Stimulated activated CD8-positive, alpha-beta memory T cell treated with anti-CD3 and anti-CD28 coated beads, Interleukin-15, amount 100 ng/mL, for 48 hours (primary cell): ENCODE data around the gene CEP57L1.
"Not testable (repeated sequence)": the region's sequence is repeated elsewhere in the genome, so short reads cannot be mapped to it uniquely, and the experiment has no call there.

Experiments used
- DNase-seq, 2 donors: peaks; one replicate each; pipeline ENCODE4 v3.0.0-alpha.2; 2020; ENCODE audit warnings: low read depth in 2 of 2

CEP57L1 gene

GRCh38 chr6:109105681-109106080 lies 10.4 kb downstream of the CEP57L1 start:
- no peak for DNase-seq

- DNase-seq, result not testable (repeated sequence)
Observed at GRCh38 chr6:109109663-109110062, 14.4 kb downstream of the CEP57L1 start.

- not testable (repeated sequence) for DNase-seq
Observed at GRCh38 chr6:109112663-109113062, 17.4 kb downstream of the CEP57L1 start.

DNA sequence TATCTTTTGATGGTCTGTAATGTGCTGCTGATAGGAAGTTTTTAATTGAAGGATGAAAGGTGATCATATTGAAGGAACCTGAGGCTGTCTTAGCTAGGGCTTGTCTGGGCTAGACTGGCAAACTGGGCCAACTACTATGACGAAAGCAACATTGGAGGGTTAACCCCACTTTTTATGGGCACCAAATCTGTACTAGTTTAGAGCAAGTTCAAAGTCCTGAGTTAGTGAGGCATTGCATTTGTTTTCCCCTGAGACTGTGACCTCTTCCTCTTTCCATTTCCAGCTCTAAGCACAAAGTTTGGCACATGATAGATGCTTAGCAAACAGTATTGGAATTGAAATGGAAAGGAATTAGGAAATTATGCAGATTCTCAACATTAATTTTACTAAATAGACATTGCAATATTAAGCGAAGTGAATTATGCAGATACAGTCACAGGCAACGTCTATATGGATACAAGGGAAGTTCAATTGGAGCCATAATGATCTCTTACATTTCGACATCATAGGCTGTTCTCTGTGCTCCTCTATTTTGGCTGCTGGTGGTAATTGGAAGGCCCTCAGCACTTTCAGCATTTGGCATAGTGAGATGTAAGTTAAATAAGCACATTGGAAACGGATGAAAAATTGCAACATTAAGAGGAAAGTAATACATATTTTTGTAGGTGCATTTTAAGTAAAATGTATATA lies 22.2 kb downstream of the CEP57L1 start:
- no peak for DNase-seq

- DNase-seq, result no peak
Observed at GRCh38 chr6:109118337-109118736, 23.0 kb downstream of the CEP57L1 start.

DNA sequence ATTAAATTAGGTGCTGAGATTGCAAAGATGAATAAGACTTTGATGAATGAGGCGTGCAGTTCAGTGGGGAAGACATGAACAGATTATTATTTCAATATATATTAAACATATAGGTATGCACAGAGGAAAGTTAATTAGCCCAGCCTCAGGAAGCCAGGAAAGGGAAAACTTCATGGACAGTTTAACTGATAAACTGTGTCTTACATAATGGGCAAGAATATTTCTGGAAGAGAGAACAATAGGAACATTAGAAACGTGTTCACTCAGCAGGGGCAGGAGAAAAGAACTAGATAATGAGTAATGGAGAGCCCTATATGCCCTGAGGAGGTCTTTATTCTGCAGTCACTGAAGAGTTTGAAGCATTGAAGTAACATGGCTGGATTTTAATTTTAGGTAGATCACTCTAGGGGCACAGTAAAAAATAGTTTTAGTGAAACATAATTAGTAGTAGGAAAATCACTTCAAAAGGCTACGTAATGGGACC lies 23.6 kb downstream of the CEP57L1 start:
- no peak for DNase-seq

DNA sequence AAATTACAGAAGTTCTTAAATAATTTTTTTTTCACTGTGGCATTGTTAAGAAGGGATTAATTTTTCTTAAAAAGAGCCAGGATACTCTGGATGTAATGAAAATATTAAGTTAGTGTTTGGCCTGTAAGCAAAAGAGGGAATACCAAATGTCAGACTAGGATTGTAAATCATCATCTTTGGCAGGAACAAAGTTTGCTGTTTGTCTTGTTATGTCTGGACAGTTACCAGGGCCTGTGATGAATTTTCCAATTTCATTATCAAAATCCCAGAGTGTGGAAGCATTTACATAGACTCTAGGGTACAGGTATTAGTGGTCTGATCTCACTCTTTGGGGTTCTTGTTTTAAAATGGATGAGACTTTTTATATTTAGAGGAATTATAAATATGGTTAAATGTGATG lies 26.1 kb downstream of the CEP57L1 start:
- DNase-seq, result no peak

GRCh38 chr6:109124219-109124618 lies 28.9 kb downstream of the CEP57L1 start:
- no peak for DNase-seq

DNA sequence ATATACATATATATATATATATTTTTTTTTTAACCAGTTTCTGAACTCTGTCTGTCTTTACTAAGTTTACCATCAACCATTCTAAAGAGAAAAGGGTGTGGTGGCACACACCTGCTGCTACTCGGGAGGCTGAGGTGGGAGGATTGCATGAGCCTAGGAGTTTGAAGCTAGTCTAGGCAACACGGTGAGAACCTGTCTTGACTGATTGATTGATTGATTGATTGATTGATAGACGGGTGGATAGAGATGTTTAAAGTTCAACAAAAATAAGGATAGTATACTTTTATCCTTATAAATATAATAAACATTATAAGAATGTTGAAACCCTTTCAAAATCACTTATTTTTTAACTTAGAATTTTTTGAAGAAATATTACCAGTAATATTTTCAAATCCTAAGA lies 30.2 kb downstream of the CEP57L1 start:
- DNase-seq, result no peak

DNA sequence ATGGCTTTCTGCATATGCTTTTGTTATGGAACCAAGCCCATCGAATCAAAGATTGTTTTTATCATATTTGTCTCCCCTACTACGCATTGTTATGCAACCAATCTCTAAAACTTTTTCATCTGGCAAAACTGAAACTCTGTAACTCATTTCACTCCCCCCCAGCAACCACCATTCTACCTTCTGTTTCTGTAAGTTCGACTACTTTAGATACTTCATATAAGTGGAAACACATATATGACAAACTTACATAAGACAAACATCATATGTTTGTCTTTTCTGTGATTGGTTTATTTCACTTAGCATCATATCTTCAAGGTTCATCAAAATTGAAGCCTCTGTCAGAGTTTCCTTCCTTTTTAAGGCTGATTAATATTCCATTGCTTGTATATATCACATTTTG lies 34.8 kb downstream of the CEP57L1 start:
- DNase-seq, result no peak

GRCh38 chr6:109135600-109135999 lies 40.3 kb downstream of the CEP57L1 start:
- not testable (repeated sequence) for DNase-seq

DNA sequence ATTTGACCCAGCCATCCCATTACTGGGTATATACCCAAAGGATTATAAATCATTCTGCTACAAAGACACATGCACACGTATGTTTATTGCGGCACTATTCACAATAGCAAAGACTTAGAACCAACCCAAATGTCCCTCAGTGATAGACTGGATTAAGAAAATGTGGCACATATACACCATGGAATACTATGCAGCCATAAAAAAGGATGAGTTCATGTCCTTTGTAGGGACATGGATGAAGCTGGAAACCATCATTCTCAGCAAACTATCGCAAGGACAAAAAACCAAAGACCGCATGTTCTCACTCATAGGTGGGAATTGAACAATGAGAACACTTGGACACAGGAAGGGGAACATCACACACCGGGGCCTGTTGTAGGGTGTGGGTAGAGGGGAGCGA lies 40.7 kb downstream of the CEP57L1 start:
- DNase-seq, result not testable (repeated sequence)

DNA sequence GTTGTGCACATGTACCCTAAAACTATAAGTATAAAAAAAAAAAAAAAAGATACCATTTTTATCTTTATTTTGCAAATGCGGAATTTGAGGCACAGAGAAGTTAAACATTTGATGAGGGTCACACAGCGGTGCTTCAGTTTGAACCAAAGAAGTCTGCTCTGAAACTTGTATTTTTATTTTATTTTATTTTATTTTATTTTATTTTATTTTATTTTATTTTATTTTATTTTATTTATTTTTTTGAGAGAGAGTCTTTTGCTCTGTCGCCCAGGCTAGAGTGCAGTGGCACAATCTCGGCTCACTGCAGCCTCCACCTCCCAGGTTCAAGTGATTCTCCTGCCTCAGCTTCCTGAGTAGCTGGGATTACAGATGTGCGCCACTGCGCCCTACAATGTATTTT lies 41.2 kb downstream of the CEP57L1 start:
- DNase-seq, result not testable (repeated sequence)

- no peak for DNase-seq
Observed at GRCh38 chr6:109139109-109139508, 43.8 kb downstream of the CEP57L1 start.

- not testable (repeated sequence) for DNase-seq
Observed at GRCh38 chr6:109142067-109142466, 46.8 kb downstream of the CEP57L1 start.

GRCh38 chr6:109143191-109143590 lies 47.9 kb downstream of the CEP57L1 start:
- no peak for DNase-seq

- not testable (repeated sequence) for DNase-seq
Observed at GRCh38 chr6:109148251-109148650, 52.9 kb downstream of the CEP57L1 start.

GRCh38 chr6:109148716-109149115 lies 53.4 kb downstream of the CEP57L1 start:
- not testable (repeated sequence) for DNase-seq

DNA sequence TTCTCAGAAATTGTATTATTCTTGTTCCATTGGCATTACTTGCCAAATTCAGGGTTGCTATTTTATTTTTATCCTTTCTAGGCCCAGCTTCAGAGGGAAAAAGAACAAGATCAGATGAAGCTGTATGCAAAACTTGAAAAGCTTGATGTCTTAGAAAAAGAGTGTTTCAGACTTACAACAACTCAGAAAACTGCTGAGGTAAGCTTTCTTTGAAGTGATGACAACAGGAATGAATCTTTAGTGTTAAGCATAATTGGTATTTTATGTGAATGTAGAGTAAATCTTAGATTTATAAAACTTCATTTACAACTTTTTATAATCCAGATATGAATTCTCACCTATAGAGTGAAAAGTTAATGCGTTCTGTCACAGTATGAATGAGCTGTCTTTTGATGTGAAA lies 58.4 kb downstream of the CEP57L1 start:
- no peak for DNase-seq

GRCh38 chr6:109164331-109164730 lies 69.0 kb downstream of the CEP57L1 start:
- DNase-seq, result no peak

- no peak for DNase-seq
Observed at GRCh38 chr6:109165392-109165974, 70.2 kb downstream of the CEP57L1 start.

DNA sequence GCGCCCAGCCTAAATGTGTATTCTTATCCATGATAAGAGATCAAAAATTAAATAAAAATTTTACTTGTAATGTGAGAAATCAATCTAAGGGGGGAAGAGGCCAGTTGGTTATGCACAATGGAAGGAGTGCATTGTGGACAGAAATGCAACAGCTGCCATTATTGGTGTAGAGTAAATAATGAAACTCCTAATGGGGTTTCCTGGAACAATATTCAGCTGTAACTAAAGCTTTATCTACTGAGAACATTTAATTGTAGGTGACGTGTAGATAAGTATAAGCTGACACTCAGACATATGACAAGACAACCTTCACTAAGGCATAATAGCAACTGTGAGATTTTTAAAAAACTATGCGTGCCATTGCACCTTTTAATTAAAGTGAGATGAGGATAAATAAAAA lies 71.4 kb downstream of the CEP57L1 start:
- no peak for DNase-seq

DNA sequence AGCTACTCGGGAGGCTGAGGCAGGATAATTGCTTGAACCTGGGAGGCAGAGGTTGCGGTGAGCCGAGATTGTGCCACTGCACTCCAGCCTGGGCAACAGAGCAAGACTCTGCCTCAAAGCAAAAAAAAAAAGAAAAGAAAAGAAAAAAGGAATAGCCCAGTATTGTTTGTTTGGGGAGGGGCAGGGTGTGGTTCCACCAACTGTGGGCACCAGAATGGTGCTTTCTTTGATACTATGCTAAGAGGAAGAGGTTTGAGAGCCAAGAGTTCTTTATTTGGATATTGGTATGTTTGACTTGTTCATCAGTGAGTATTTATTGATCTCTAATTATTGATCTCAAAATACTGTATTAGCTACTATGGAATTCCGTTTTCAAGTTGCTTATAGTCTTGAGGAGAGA lies 72.3 kb downstream of the CEP57L1 start:
- DNase-seq, result no peak

DNA sequence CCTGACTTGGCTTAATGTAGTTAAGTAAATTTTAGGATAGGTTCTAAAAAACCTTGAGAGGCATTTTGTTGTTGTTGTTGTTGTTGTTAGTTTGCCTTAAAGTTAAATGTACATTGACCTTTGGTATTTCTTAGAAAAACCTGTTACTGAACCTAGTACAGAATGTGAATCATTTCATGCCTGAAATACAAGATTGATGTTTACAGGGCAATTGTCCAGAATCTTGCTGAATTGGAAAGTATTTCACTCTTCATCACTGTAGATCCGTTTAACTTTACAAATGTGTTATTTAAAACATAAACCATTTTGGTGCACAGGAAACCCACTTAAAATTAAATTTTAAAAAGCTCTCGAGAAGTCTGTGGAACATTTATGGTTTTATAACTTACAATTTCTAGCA lies 75.0 kb downstream of the CEP57L1 start:
- DNase-seq, result no peak
